ENCODE data around the gene TSPYL1.

Gene TSPYL1

GRCh38 chr6:116309001-116309400 is 29.3 kb upstream of the TSPYL1 start:
- no peak for TF ChIP-seq CTCF (IDR thresholded peaks at IDR 0.05; ENCODE audit: low read depth, low read length)
- no peak overlapping the region for H3K4me3 ChIP-seq (replicated peaks in 1 of 2; ENCODE audit: low read depth in 2 of 2, low read length in 2 of 2)
- DNase-seq (ENCODE audit: low read depth in 2 of 2): no peak

GRCh38 chr6:116307633-116308032 is 27.9 kb upstream of the TSPYL1 start:
- DNase-seq (ENCODE audit: low read depth in 2 of 2): no peak
- H3K4me3 ChIP-seq (replicated peaks in 1 of 2; ENCODE audit: low read depth in 2 of 2, low read length in 2 of 2): no peak overlapping the region
- TF ChIP-seq CTCF (IDR thresholded peaks at IDR 0.05; ENCODE audit: low read depth, low read length): no peak

GRCh38 chr6:116307001-116307400 is 27.3 kb upstream of the TSPYL1 start:
- DNase-seq (ENCODE audit: low read depth in 2 of 2): no peak
- H3K4me3 ChIP-seq (replicated peaks in 1 of 2; ENCODE audit: low read depth in 2 of 2, low read length in 2 of 2): no peak overlapping the region
- TF ChIP-seq CTCF (IDR thresholded peaks at IDR 0.05; ENCODE audit: low read depth, low read length): no peak

- H3K4me3 ChIP-seq (replicated peaks in 1 of 2; ENCODE audit: low read depth in 2 of 2, low read length in 2 of 2): no peak overlapping the region
- TF ChIP-seq CTCF (IDR thresholded peaks at IDR 0.05; ENCODE audit: low read depth, low read length): no peak
- DNase-seq (ENCODE audit: low read depth in 2 of 2): no peak
Observed at GRCh38 chr6:116304538-116305097, 24.9 kb upstream of the TSPYL1 start.

- no peak for DNase-seq (ENCODE audit: low read depth in 2 of 2)
- TF ChIP-seq CTCF (IDR thresholded peaks at IDR 0.05; ENCODE audit: low read depth, low read length): no peak
Observed at GRCh38 chr6:116301104-116301503, 21.4 kb upstream of the TSPYL1 start.

GRCh38 chr6:116300566-116300965 is 20.8 kb upstream of the TSPYL1 start:
- TF ChIP-seq CTCF (IDR thresholded peaks at IDR 0.05; ENCODE audit: low read depth, low read length): no peak
- no peak for DNase-seq (ENCODE audit: low read depth in 2 of 2)
- H3K4me3 ChIP-seq (replicated peaks in 1 of 2; ENCODE audit: low read depth in 2 of 2, low read length in 2 of 2): no peak overlapping the region

More at GRCh38 chr6:116301104-116301503, 21.4 kb upstream of the TSPYL1 start:
- H3K4me3 ChIP-seq (replicated peaks in 1 of 2; ENCODE audit: low read depth in 2 of 2, low read length in 2 of 2): no peak overlapping the region

GRCh38 chr6:116298973-116299372 is 19.2 kb upstream of the TSPYL1 start:
- no peak for DNase-seq (ENCODE audit: low read depth in 2 of 2)
- H3K4me3 ChIP-seq (replicated peaks in 1 of 2; ENCODE audit: low read depth in 2 of 2, low read length in 2 of 2): no peak overlapping the region
- TF ChIP-seq CTCF (IDR thresholded peaks at IDR 0.05; ENCODE audit: low read depth, low read length): no peak
